GM21423 (cell line): ENCODE measurements around the gene DDA1.
"Not testable (repeated sequence)": the region's sequence is repeated elsewhere in the genome, so short reads cannot be mapped to it uniquely, and the experiment has no call there.

Source experiments
- ATAC-seq: cut with Tn5 transposase; IDR thresholded peaks from one replicate; pipeline ENCODE4 v1.9.1; 2021; ENCODE audit warnings: mild to moderate bottlenecking, moderate library complexity; ENCODE audit not compliant: unreplicated experiment

The DDA1 gene

DNA sequence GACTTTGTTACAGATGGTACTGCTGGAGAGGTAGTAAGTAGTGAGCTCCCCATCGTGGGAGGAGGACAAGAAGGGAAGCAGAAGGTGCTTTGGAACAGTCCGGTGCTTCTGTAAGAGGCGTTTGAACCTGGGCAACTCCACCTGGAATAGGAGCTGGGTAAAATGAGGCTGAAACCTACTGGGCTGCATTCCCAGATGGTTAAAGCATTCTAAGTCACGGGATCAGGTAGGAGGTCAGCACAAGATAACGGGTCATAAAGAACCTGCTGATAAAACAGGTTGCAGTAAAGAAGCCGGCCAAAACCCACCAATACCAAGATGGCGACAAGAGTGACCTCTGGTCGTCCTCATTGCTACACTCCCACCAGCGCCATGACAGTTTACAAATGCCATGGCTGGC lies 22.6 kb upstream of the DDA1 start:
- ATAC-seq: no peak

DNA sequence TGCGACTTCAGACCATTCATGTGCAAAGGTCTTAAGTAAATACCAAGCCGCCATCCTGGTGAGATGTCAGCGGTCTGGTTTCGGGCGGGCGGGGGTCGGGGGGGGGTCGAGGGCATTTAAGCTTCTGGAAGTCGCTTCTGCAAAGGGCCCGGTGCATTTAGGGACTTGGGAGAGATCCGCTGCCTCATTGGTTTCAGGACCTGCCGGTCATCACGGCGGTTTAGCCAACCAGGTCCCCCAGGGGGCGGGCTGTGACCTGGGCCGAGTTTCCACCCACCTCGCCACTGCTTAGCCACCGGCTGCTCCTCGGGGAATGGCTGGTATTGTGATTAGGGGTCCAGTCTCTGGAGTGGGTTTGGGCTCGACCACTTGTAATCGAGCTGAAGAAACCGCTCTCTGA lies 19.9 kb upstream of the DDA1 start:
- ATAC-seq: no peak

DNA sequence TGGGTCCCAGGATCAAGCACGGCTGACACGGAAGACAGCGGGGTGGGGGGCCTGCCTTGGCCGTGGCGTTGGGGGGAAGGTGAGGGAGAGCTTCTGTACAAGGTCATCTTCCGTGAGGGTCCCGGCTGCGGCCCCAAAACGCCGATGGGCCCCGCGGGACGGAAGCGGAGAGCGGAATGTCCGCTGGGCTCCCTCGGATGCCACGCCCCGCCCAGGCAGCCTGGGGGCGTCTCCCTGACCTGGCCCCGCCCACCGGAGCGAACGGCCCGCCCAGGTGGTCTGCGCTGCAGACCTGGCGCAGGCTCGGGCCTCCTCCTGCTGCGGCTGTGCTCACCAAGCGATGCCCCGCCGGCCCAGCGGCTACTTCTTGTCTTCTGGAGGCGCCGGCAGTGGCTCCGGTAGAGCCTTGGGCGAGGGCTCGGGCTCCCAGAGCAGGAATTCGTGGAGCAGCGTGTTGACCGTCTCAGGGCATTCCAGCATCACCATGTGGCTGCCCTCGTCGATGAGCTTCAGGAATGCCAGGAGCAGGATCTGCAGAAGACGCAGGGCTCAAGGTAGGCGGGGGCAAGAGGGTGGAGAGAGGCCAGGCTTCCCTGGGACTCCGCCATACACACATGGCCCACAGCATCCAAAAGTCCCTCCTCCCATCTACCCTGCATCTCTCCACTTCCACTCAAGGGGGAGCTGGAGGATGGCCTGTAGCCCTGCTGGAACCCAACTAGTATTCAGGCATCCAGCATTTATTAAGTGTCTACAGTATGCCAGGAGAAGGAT lies 16.9 kb upstream of the DDA1 start:
- peak; percentile 76 for ATAC-seq

DNA sequence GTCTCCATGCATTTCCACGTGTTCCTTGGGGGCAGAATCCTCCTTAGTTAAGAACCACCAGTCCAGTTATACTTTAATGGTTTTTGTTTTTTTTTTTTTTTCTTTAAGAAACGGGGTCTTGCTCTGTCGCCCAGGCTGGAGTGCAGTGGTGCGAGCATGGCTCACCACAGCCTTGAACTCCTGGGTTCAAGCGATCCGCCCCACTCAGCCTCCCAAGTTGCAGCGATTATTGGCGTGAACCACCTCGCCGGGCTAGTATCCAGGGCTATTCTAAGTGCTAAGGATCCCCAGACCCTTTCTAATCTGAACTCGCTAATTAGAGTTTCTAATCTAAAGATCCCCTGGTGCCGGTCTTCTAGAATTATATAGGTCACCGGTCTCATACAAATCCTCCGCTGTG lies 15.8 kb upstream of the DDA1 start:
- ATAC-seq: no peak

DNA sequence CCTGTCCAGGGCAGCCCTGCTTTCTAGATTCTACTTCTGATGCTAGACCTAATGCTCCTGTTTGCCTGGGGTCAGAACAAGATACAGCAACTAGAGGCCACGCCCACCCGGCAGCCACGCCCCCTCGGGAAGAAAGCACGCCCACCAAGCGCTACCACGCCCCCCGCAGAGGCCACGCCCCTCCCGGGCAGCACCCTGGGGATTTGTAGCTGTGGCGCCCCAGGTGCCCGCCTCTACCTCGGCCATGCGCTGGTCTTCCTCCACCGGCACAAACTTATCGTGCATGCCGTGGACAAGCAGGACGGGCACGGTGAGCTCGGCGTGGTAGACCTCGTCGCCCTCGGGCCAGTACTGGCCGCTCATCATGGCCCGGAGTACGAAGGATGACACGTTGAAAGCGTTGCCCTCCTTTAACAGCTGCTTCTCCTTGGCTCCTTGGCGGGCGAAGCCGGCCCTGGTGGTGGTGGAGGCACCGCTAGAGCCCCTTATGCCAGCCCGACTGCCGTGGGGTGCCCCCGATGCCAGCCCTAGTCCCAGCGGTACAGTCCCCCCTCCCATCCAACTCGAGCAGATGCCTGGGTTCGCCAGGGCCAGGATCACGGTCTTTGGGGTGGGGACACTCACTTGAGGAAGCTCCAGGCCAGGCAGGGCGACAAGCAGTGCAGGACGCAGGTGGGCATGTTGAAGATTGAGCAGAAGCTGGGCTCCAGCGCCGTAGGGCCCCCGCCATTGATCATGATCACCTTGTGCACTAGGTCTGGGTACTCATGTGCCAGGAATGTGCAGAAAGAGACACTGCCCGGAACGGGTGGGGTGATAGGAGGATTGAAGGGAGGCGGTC lies 15.1 kb upstream of the DDA1 start:
- ATAC-seq: no peak

DNA sequence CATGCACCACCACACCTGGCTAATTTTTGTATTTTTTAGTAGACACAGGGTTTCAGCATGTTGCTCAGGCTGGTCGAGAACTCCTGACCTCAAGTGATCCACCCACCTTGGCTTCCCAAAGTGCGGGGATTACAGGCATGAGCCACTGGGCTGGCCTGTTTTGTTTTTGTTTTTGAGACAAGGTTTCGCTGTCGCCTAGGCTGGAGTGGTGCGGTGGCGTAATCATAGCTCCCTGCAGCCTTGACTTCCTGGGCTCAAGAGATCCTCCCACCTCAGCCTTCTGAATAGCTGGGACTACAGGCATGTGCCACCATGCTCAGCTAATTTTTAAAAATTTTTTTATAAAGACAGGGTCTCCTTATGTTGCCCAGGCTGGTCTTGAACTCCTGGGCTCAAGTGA lies 13.8 kb upstream of the DDA1 start:
- not testable (repeated sequence) for ATAC-seq

DNA sequence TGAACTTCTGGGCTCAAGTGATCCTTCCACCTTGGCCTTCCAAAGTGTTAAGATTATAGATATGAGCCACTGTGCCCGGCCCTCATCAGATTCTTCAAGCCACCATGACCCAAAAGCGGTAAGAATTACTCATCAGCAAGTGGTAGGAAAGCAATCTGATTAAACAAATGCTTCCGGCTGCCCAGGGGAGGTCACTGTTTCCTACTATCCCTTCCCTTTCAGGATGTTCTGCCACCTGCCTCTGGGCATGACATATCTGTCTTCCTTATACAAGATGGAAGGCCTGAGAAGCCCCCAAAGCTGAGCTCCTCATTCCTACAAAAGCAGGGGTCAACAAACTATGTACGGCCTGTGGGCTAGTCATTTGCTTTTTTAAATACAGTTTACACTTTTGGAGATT lies 13.1 kb upstream of the DDA1 start:
- ATAC-seq: no peak

DNA sequence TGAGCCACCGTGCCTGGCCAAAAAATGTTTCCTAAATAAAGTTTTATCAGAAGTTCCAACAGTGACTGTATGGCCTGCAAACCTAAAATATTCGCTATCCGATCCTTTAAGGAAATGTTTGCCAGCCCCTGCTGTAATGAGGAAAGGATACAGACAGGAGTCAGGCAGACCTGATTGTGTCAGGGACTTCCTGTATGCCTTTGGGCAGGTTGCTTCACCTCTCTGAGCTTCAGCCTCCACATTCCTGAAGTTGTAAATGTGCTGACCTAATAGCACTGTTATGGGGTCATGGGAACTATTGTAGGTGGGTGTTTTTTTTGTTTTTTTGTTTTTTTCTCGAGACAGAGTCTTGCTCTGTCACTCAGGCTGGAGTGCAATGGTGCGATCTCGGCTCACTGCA lies 12.4 kb upstream of the DDA1 start:
- ATAC-seq: no peak

DNA sequence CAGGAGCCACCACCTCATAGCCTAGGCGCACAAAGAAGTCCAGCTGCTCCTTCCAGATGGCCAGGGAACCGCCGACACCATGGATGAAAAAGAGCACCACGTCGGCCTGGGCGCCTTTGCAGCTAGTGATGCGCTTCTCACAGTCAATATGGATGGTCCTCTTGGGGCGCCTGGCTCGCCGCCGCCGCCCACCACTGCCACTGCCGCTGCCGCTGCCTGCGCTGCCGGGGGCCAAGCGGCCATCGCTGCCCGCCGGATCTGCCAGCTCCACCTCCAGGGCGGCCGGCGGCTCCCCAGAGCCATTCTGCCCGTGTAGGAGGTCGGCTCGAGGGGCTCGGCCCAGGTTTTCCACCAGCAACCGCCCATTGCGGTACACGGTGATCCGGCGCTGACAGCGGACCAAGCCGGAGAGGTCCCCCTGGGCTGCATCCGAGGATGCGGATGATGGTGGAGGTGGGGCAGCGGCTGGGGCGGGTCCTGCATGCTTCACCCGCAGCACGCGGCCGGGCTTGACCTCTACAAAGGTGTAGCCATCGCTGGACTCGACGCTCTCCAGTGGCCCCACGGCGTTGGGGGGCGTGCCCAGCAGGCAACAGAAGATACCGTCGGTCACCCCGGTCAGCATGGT lies 8.3 kb upstream of the DDA1 start:
- ATAC-seq: no peak

DNA sequence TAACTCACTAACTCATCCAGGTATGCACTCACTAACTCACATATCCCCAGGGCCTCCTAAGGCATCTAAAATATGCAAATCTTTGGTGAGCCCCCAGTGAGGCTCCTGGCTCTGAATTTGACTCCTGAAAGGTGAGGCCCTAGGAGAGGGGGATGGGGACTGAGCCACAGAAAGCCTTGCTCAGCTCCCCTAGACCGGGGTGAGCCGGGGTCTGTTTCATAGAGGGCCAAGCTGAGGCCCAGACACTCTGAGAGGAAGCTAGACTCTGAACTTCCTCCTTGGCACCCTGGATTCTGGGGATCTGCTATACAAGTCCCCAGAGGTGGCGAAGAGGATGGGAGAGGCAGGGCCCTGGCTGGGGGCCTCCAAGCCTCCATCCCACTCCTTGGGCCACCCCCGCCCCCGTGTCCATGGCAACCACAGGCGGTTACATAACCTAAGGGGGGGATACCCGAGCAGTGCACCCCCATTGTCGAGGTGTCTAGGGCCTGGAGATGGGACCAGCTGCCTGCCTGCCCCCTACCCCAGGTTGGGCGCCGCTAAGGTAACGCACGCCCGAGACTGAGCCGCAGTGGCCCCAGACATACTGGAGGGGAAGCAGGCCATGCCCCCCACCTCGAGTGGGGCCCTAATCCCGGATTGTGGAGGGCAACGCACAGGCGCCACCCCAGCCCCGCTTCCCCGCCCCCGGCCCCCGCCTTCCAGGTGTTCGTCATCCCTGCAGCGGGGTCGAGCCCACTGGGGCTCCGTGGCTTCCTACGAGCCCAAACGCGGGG lies 6.8 kb upstream of the DDA1 start:
- ATAC-seq: no peak

DNA sequence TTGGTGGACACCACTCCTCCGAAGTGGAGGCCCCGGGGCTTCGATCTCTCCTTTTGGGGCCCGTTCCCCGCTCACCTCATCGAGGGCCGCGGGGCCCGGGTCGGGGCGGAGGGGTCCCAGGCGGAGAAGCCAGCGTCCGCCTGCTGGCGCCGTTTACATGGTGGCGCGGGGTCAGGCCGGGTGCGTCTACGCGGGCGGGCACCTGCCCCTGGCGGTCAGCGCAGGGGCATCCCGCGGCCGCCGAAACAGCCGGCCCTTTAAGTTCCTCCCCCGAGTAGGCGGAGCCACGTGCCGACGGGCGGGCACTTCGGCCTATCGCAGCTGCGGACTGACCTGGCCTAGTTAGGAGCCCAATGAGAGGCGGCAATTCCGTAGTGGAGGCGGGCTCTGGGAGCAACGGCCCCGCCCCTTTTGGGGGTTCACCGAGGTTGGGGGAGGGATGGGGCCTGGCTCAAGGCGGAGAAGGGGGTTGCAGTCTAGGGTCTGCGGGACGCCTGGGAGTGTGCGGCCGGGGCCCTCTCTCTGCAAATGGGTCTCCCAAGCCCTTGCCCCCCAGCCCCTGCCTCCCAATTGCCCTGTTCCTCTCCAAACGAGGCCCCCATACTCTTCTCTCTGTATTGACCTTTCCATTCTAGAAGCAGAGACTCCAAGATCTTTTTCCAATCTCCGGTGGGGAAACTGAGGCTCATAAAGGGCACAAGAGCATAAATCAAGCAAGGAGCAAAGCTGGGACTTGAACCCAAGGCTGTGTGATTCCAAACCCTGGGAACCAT lies 6.0 kb upstream of the DDA1 start, which contains the start of gene ABHD8:
Gene ABHD8, minus strand, starts transcription at position 259 of the 773 bp plus-strand sequence. CDS start 1,809 bp downstream, outside the sequence.
- peak; percentile 51 for ATAC-seq

DNA sequence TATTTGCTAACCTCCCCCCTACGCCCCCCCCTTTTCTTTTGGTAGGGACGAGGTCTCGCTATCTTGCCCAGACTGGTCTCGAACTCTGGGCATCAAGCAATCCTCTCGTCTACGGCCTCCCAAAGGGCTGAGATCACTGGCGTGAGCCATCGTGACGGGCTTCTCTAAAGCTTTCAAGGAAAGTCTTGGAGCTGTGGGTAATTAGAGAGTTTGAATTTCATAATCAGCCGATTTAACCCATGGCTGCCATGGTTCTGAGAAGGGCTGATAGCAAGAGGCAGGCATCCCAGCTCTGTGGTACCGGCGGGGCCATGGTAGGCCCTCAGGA lies 5.5 kb upstream of the DDA1 start:
- ATAC-seq: no peak

DNA sequence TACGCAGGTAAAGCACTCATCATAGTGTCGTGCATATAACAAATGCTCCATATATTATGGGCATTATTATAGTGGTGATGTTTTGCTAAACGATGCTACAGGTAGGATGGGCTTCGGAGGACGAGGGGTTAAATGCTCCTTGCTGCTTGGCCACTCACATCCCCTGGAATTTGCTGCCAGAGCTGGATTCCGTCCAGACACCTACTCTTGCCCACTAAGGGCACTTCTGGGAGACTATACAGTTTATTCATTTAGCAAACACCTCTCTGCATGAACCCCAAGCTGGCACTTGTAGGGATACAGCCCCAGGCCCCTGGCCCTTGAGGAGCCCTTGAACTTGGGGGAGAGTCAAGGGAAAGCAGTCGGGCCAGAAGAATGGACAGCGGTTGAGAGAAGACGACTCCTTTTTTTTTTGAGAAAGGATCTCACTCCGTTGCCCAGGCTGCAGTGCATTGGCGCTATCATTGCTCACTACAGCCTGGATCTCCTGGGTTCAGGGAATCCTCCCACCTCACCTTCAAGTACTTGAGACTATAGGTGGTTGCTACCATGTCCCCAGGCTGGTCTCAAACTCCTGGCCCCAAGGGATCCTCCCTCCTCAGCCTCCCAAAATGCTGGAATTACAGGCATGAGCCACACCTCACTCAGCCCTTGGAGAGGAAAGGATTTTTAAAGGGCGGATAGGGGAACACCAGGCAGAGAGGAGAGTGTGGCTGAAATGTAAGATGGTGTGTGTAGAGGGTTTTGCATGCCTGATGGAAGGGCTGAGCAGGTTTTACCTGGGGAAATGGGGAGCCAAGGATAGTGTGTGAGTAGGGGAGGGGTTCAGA lies 4.8 kb upstream of the DDA1 start:
- ATAC-seq: no peak

DNA sequence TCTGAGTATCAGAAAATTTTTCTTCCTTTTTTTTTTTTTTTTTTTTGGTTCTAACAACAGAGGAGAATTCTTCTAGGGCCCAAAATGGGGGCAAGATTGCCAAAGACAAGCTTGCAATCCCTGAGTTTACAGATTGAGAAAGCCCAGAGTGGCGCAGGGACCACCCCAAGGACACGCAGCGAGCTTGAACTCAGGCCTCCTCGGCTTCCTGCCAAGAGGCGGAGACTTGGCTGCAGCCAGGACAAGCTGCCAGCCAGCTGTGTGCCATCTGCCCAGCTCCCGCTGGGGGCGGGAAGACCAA lies 4.2 kb upstream of the DDA1 start:
- ATAC-seq: no peak

DNA sequence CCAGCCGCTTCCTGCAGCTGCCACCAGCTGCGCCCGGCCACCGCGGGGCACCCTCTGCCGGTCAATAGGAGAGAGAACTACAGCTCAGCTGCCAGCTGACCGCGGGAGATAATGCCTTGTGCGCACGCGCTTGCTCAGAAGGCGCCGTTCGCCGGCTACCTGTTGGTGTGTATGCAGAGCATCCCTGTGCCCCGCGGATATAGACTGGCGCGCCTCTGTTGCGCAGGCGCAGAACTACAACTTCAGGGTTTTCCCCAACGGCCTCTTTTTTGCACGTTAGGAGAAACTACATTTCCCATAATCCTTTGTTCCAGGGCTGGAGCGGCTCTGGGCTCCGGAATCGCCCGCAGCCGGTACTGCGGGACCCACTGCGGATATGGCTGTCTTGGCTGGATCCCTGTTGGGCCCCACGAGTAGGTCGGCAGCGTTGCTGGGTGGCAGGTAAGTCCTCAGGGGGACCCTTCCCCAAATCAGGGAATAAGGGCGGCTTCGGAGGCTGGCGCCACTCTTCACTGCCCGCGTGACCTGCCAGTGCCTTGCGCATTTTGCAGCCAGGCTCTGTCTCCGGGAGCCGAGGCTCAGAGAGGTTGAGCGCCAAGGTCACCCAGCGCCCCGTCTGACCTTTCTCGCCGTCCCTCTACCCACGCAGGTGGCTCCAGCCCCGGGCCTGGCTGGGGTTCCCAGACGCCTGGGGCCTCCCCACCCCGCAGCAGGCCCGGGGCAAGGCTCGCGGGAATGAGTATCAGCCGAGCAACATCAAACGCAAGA lies 3.7 kb upstream of the DDA1 start, which contains the start of gene MRPL34:
Gene MRPL34, plus strand, starts transcription at position 356 of the 768 bp plus-strand sequence. Its CDS starts 21 bp downstream, at position 377.
- peak; percentile 73 for ATAC-seq

DNA sequence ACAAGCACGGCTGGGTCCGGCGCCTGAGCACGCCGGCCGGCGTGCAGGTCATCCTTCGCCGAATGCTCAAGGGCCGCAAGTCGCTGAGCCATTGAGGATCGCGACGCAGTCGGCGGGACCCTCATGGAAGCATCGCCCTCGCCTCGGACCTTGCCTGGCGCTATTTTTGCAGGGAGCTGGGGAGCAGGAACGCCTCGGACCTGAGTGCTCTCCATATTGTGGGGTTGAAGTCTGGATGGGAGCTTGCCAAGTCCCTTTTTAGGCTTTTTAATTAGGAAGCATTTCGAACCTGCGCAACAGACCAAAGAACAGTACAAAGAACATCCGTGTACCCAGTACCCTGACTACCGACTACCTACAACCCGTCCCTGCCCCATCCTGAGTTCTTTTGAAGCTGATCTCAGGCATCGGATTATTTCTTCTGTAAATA lies 3.1 kb upstream of the DDA1 start:
- ATAC-seq: no peak

DNA sequence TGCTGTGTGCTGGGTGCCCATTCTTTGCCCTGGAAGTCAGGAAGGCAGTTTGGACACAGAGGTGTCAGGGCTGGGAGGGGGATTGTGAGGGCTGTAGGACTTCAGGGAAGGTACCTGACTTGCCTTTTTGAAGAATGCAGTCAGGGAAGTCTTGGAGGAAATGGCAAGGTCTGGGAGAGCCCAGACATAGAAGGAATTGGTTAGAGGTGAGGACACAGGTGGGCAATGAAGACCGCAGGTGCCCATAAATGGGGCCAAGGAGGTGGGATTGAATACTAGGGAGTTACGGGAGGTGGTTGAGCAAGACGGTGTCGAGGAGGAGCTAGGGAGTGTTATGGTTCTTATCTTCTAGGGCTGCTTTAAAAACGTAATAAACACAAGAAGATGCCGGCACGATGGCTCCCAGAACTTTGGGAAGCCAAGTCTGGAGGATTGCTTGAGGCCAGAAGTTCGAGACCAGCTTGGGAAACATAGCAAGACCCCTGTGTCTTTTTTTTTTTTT lies 1.4 kb upstream of the DDA1 start:
- no peak for ATAC-seq

DNA sequence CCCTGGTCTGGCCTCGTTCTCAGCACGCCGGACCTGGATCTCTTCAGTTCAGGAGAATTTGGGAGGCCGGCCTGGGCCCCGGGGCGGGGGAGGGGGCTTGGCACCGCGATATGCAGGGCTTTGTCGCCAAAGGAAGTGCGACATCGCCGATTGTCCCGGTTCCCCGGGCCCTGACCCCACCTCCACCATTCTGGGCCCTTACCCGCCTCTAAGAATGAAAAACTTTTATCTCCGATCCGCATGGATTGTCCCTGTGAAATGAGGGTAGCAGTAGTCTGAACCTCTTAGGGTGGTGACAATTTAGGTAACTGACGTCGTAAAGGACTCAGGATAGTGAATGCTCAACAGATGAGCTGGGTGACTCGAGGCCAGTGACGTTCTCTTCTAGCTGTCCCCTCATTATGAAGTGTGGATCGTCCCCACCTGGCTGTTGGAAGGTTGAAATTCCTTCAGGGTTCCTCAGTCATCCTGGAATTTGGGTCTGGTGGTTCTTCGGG lies 650 bp downstream of the DDA1 start:
- no peak for ATAC-seq
